ENCODE measurements around the gene LDB3. TPM values are rescaled to one million over a fixed set of nuclear protein-coding genes. Genes with fewer than 3 reads are reported as not detected.

LDB3 gene
- total RNA-seq, 4 donors from 2014 or later, result 2.2 to 32.5 (median 2.9) TPM

DNA sequence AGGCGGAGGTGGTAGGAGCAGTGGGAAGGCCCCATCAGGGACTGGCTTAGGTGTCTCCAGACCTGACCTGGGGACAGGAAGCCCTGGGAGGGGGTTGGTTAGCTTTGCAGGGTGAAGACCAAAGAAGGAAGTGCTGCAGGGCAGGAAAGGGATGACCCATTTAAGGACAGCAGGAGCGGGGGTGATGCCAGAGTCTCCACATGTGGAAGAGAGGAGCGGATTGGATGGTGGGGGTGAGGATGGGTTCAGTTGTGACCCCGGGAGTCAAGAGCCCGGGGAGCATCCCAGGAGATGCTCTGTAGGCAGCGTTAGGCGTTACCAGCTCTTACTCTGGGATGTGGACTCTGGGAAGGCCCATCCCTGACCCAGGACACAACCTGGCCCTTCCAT, 3.1 kb upstream of the LDB3 start:
- in situ Hi-C loops (cut with MboI; ENCODE audit: low pct_ligation_motif_present in 1 of 4, low pct_unique_long_range_greater_than_20kb in 1 of 4, low sequenced_read_pairs in 3 of 4) (no loop called here), intact Hi-C loops (cut with DNase I; ENCODE audit: low total_unique reads) (no loop called here)
- no peaks in the 10 kb centered on the region for H3K9me3 ChIP-seq
- H3K4me1 ChIP-seq, result peaks cover 0 to 8% (median 3%) of the 10 kb centered on the region in 4 donors
- no peak overlapping the region for H3K4me3 ChIP-seq
- no peak overlapping the region for H3K27ac ChIP-seq
- WGBS, 2 donors (ENCODE audit: low coverage in 1 of 2), result 78 to 86% methylated on average over 5 to 7 of the region's 7 CpGs
- no peaks in the 10 kb centered on the region for H3K27me3 ChIP-seq
- no peak for DNase-seq
- no peaks in the 10 kb centered on the region for H3K36me3 ChIP-seq
- TF ChIP-seq, protein P1, sequence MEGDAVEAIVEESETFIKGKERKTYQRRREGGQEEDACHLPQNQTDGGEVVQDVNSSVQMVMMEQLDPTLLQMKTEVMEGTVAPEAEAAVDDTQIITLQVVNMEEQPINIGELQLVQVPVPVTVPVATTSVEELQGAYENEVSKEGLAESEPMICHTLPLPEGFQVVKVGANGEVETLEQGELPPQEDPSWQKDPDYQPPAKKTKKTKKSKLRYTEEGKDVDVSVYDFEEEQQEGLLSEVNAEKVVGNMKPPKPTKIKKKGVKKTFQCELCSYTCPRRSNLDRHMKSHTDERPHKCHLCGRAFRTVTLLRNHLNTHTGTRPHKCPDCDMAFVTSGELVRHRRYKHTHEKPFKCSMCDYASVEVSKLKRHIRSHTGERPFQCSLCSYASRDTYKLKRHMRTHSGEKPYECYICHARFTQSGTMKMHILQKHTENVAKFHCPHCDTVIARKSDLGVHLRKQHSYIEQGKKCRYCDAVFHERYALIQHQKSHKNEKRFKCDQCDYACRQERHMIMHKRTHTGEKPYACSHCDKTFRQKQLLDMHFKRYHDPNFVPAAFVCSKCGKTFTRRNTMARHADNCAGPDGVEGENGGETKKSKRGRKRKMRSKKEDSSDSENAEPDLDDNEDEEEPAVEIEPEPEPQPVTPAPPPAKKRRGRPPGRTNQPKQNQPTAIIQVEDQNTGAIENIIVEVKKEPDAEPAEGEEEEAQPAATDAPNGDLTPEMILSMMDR (IDR thresholded peaks at IDR 0.05), result no peak
- TF ChIP-seq POLR2AphosphoS5 (IDR thresholded peaks at IDR 0.05) (no peak), POLR2A (IDR thresholded peaks at IDR 0.05) (no peak), EP300 (IDR thresholded peaks at IDR 0.05; ENCODE audit: low read depth) (no peak)

DNA sequence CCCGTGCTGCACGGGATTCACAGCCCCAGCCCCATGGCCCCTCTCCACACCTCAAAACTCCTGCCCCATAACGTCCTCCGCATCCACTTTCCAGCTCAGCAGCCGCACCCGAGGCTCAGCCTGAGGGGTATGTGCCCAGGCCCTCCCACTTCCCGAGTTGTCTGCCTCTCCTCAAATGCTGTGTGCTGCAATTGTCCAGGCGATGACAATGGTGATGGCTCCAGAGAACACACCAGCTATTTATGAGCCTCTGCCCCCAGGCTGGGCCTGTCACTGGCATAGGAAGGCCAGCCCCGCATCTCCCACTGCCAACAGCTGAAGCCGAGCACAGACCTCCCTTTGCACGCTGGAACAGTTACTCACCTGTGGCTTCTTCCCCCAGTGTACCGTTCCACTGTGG, 2.4 kb upstream of the LDB3 start:
- peaks cover under 1 to 14% (median 10%) of the 10 kb centered on the region in 4 donors for H3K4me1 ChIP-seq
- H3K27ac ChIP-seq, result no peak overlapping the region
- no peak for TF ChIP-seq EP300 (IDR thresholded peaks at IDR 0.05; ENCODE audit: low read depth)
- TF ChIP-seq POLR2AphosphoS5 (IDR thresholded peaks at IDR 0.05), result no peak
- TF ChIP-seq, protein P1 (IDR thresholded peaks at IDR 0.05), result no peak
- no peak for TF ChIP-seq POLR2A (IDR thresholded peaks at IDR 0.05)
- WGBS, 2 donors (ENCODE audit: low coverage in 1 of 2), result 74% methylated on average over 12 of the region's 12 CpGs; no CpG with 5 or more reads in 1 of the 2 donors
- no peak overlapping the region for H3K4me3 ChIP-seq
- intact Hi-C loops (cut with DNase I; ENCODE audit: low total_unique reads), result no loop called here
- no peaks in the 10 kb centered on the region for H3K27me3 ChIP-seq
- H3K9me3 ChIP-seq, result no peaks in the 10 kb centered on the region
- DNase-seq, result no peak
- no peaks in the 10 kb centered on the region for H3K36me3 ChIP-seq
- in situ Hi-C loops (cut with MboI; ENCODE audit: low pct_ligation_motif_present in 1 of 4, low pct_unique_long_range_greater_than_20kb in 1 of 4, low sequenced_read_pairs in 3 of 4), result no loop called here

DNA sequence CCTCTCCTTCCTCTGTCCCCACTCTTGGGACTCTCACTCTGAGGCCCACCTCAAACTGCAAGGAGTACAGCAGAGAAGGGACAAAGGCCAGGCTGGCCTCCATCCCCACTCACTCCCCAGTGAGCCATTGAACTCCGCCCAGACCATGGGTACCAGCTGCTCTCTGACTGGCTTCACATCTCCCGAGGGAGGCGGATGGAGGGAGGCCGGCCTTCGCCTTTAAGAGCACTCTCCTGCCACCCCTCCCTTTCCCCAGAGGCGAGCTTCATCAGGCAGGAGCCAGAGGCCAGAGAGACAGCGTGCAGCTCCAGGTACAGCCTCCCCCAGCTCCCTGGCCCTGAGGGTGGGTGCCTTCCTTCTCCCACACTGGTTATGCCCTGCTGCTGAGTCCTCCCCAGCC, 1.8 kb upstream of the LDB3 start:
- peaks cover 7 to 21% (median 16%) of the 10 kb centered on the region in 4 donors for H3K4me1 ChIP-seq
- TF ChIP-seq POLR2A (IDR thresholded peaks at IDR 0.05) (no peak), EP300 (IDR thresholded peaks at IDR 0.05; ENCODE audit: low read depth) (no peak), POLR2AphosphoS5 (IDR thresholded peaks at IDR 0.05) (no peak)
- TF ChIP-seq, protein P1 (IDR thresholded peaks at IDR 0.05), result no peak
- no peak for DNase-seq
- in situ Hi-C loops (cut with MboI; ENCODE audit: low pct_ligation_motif_present in 1 of 4, low pct_unique_long_range_greater_than_20kb in 1 of 4, low sequenced_read_pairs in 3 of 4), result no loop called here
- no peaks in the 10 kb centered on the region for H3K9me3 ChIP-seq
- no peak overlapping the region for H3K4me3 ChIP-seq
- no peaks in the 10 kb centered on the region for H3K36me3 ChIP-seq
- H3K27me3 ChIP-seq, result no peaks in the 10 kb centered on the region
- intact Hi-C loops (cut with DNase I; ENCODE audit: low total_unique reads), result no loop called here
- 87% methylated on average over 7 of the region's 7 CpGs; no CpG with 5 or more reads in 1 of the 2 donors for WGBS, 2 donors (ENCODE audit: low coverage in 1 of 2)
- H3K27ac ChIP-seq, result peak overlapping the region in 2 of 4 donors; percentile 83 to 90

DNA sequence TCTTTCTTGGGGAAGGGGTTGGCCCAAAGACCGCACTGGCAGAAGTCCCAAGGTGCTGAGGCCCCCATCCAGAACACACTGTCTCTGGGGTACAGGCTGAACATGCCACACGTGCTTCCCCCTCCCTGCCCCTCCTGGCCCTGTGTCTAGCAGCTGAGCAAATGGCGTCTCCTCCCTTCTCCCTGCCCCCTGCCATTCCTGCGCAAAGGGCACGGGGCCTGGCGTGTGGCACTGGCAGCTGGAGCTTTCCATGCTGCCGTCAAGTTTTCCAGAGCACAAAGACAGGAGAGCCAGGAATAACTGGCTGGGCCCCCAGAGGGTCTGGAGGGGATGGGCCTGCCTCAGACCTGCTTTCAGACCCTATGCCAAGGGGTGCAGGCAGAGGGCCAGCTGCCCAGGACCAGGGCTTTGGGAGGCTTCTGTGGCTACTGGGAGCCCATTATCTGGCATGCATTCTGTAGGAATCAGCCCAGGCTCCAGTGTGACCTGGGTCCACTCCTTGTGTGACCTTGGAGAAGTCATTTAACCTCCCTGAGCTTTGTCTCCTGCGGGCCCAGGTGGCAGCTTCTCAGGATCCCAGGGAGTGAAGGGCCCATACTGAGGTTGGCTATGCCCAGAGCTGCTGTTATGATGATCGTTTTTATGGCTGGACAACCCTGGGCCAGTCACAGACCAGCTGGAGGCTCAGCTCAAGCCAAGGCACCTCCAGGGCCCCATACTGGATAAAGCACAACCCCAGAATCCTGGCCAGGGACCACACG, 710 bp upstream of the LDB3 start:
- 84% methylated on average over 9 of the region's 10 CpGs; no CpG with 5 or more reads in 1 of the 2 donors for WGBS, 2 donors (ENCODE audit: low coverage in 1 of 2)
- Histone ChIP-seq H3K27ac (peak overlapping the region; percentile 73 to 90 (median 82)), H3K36me3 (no peaks in the 10 kb centered on the region), H3K4me3 (no peak overlapping the region), H3K4me1 (peaks cover 14 to 32% (median 26%) of the 10 kb centered on the region in 4 donors), H3K27me3 (no peaks in the 10 kb centered on the region), H3K9me3 (no peaks in the 10 kb centered on the region)
- no peak for DNase-seq
- intact Hi-C loops (cut with DNase I; ENCODE audit: low total_unique reads), result no loop called here
- TF ChIP-seq POLR2A (IDR thresholded peaks at IDR 0.05) (no peak), POLR2AphosphoS5 (IDR thresholded peaks at IDR 0.05) (no peak), EP300 (IDR thresholded peaks at IDR 0.05; ENCODE audit: low read depth) (no peak)
- TF ChIP-seq, protein P1 (IDR thresholded peaks at IDR 0.05), result no peak
- in situ Hi-C loops (cut with MboI; ENCODE audit: low pct_ligation_motif_present in 1 of 4, low pct_unique_long_range_greater_than_20kb in 1 of 4, low sequenced_read_pairs in 3 of 4), result no loop called here
